Measurements from ENCODE around the gene ARID3A.

Gene ARID3A

DNA sequence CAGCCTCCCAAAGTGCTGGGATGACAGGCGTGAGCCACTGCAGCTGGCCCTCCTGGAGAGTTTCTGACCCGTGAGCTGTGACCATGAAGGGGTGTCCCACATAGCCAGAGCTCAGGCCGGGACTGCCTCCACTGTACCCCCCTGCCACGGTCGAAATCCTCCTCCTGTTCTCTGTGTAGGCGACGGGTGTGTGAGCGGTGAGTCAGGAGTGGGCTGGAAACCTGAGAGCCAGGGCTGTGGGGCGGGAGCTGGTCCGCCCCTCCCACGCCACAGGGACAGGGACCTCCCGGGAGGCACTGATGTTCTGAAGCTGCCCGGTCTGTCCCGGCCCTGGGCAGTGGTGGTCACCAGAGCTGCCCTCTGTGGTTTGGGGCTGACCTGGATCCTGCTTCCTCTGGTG is 62.2 kb downstream of the ARID3A start:
- DNase-seq (ENCODE audit: low read depth in 3 of 3), result no peak

DNA sequence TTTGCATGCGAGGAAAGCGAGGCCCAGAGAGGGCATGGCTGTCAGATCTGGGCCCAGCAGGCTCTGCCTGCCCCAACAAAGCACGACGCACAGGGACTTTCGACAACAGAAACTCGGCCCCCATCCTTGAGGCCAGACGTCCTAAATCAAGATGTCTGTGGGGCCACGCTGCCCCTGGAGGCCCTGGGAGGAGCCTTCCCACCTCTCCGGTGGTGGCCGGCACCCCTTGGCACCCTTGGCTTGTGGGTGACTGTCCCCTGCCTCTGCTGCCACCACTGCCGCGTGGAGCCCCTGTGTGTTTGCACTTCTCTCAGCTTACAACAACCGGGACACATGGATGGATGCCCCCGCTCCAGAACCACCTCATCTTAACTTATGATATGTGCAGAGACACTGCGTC is 62.7 kb downstream of the ARID3A start:
- DNase-seq (ENCODE audit: low read depth in 3 of 3), result no peak

DNA sequence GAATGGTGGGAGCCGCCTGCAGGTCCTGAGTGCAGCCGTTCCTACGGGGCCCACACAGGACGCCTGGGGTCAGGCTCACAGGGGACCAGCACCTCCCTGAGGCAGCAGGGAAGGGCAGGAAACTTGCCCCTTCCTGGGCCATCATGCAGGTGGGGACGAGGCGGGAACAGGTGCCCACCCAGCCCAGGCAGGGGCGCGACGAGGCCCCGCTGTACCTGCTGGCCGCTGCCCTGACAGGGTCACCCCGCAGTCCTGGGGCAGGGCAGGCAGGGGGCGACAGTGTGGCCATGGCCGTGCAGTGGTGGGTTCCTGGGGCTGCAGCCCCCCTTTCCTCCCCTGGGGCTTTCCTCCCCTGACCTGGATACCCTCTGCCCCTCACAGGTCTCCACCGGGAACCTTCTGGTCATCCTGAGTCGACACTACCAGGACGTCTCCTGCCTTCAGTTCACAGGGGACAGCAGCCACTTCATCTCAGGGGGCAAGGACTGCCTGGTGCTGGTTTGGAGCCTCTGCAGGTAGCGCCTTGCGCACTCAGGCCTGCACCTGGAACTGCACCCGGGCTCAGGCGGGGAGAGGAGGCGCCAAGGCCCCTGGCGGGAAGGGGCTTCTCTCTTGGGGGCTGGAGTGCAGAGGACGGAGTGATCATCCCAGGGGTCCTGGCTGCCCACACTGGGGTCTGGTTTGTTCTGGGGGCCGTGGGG is 63.7 kb downstream of the ARID3A start:
- no peak for DNase-seq (ENCODE audit: low read depth in 3 of 3)

DNA sequence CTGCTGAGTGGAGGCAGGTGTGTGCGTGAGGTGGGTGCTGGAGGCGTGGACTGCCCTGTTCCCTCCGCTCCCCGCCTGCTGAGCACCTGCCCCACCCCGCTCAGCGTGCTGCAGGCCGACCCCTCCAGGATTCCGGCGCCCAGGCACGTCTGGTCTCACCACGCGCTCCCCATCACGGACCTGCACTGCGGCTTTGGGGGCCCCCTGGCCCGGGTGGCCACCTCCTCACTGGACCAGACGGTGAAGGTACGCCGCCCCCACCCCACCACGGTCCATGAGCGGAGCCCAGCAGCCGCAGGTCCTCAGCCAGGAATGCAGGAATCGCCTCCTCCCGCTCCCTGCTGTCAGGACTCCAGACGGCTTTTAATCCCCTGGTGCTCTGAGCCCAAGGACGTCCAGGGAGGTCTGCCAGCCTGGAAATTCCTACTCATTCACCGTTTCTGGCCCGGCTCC is 64.3 kb downstream of the ARID3A start:
- no peak for DNase-seq (ENCODE audit: low read depth in 3 of 3)

DNA sequence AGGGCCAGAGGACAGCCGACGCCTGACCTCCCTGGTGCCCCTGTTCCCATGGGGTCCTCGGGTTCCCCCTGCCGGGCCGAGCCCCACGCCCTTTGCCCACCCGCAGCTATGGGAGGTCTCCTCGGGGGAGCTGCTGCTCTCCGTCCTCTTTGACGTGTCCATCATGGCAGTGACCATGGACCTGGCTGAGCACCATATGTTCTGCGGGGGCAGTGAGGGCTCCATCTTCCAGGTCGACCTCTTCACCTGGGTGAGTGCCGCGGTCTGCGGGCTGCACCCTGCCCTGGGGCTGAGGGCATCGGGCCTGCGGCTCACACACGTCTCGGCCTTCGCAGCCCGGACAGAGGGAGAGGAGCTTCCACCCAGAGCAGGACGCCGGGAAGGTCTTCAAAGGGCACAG is 64.9 kb downstream of the ARID3A start:
- DNase-seq (ENCODE audit: low read depth in 3 of 3), result no peak

DNA sequence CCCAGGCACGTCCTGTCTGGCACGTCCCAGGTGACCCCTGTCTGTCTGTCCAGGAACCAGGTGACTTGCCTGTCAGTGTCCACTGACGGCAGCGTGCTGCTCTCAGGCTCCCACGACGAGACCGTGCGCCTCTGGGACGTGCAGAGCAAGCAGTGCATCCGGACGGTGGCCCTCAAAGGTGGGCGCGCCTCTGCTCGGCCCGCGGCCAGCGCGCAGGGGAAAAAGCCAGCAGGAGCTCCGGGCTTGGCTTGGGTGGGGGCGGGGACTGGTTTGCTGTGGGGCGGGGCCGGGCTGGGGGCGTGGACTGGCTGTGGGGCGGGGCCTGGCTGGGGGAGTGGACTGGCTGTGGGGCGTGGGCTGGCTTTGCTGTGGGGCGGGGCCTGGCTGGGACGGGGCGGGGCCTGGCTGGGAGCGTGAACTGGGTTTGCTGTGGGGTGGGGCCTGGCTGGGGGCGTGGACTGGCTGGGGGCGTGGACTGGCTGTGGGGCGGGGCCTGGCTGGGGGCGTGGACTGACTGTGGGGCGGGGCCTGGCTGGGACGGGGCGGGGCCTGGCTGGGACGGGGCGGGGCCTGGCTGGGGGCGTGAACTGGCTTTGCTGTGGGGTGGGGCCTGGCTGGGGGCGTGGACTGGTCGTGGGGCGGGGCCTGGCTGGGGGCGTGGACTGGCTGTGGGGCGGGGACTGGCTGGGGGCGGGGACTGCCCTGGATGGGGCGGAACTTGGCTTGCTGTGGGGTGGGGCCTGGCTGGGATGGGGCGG is 65.5 kb downstream of the ARID3A start:
- peak; percentile 28 to 67 (median 51) for DNase-seq (ENCODE audit: low read depth in 3 of 3)

DNA sequence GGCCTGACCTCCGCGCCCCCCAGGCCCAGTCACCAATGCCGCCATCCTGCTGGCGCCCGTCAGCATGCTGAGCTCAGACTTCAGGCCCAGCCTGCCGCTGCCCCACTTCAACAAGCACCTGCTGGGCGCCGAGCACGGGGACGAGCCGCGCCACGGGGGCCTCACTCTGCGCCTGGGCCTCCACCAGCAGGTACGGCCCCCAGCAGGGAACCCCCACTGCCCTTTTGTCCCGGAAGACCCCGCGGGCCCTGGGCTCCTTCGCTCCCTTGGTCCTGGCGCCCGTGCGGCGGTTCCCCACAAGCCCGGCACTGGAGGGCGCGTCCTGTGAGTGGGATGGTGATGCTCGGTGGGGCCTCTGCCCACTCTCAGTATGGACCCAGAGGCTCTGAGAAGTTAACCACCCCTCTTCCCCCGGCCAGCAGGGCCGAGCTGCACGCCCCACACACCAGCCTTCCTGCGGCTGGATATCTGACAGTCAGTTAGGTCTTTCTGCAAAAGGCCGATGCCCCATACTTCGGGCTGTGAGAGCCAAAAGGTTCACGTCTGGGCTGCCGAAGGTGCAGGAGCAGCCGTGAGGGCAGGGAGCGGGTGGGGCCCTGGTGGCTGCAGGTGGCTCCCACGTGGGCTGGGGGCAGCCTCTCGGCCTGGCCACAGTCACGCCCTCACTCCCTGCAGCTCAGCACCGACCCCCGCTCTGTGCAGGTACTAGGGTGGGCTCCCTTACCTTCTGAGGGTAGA is 66.3 kb downstream of the ARID3A start:
- no peak for DNase-seq (ENCODE audit: low read depth in 3 of 3)

DNA sequence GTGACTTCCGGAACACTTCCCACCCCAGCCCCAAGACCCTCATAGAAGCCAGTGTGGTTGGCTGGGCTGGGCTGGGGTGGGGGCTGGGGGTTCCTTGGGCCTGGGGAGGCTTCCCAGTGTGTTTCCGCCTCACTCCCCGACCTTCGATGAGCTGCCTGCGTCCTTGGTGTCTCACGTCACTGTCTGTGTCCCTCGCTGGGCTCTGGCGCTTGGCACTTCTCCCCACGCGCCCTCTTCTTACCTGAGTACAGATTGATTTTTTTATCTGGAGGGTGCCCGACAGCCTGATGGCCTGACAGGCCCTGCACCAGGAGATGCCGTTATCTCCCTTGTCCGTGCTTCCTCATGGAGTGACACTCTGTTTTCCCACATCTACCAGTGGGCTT is 66.8 kb downstream of the ARID3A start:
- DNase-seq (ENCODE audit: low read depth in 3 of 3), result no peak

DNA sequence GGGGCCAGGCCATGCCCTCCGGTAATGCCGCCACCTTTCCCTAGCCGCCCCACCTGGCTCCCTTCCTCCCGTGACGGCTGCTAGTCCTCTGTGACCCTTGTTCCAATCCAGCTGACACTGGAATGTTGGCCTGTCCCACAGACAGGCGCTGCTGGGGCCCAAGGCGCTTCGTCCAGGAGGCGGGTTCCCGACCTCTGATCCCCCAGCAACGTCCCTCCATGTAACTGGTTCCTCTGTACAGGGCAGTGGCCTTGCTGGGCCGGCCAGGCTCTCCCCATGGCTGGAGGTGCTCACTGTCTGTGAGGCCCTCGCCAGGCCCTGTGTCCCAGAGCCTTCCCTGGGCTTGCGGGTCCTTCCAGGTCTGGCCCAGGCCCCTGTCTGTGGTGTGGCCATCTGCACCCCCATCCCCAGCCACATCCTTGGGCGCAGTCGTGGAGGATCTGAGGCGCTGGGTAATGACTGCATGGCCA is 67.6 kb downstream of the ARID3A start:
- DNase-seq (ENCODE audit: low read depth in 3 of 3), result no peak

DNA sequence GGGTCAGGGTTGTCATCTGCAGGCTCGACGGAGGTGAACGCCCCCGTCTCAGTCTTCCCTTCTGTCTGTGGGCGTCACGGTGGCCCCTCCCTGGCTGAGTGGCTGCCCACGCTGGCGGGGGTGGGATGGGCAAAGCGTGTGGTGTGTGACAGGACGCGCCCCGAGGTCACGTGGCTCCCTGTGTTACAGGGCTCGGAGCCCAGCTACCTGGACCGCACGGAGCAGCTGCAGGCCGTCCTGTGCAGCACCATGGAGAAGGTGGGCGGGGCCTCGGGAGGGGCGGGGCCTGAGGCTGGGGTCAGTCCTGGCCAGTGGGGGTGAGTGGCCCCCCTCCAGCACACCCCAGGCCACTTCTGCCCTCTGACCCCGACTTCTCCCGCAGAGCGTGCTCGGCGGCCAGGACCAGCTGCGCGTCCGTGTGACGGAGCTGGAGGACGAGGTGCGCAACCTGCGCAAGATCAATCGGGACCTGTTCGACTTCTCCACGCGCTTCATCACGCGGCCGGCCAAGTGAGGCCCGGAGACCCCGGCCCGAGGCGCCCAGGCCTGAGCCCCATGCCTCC is 68.1 kb downstream of the ARID3A start:
- DNase-seq (ENCODE audit: low read depth in 3 of 3), result no peak

DNA sequence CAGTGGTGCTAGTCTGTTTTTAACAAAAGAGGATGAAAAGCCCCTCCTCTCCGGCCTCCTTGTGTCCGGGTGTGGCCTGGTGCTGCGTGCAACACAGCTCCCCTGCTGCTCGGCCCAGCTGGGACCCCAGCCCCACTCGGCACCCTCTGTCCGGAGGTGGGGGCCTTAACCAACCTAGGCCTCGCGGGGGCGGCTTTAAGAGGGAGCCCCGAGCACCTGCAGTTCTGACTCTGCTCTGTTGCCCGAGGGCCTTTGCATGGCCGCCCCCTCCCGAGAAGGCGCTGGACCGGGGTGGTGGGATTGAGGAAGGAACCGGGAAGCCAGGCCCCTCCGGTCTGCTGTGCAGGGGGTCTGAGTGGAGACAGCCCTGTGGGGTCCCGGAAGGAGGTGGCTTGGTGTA is 68.7 kb downstream of the ARID3A start:
- DNase-seq (ENCODE audit: low read depth in 3 of 3), result no peak

DNA sequence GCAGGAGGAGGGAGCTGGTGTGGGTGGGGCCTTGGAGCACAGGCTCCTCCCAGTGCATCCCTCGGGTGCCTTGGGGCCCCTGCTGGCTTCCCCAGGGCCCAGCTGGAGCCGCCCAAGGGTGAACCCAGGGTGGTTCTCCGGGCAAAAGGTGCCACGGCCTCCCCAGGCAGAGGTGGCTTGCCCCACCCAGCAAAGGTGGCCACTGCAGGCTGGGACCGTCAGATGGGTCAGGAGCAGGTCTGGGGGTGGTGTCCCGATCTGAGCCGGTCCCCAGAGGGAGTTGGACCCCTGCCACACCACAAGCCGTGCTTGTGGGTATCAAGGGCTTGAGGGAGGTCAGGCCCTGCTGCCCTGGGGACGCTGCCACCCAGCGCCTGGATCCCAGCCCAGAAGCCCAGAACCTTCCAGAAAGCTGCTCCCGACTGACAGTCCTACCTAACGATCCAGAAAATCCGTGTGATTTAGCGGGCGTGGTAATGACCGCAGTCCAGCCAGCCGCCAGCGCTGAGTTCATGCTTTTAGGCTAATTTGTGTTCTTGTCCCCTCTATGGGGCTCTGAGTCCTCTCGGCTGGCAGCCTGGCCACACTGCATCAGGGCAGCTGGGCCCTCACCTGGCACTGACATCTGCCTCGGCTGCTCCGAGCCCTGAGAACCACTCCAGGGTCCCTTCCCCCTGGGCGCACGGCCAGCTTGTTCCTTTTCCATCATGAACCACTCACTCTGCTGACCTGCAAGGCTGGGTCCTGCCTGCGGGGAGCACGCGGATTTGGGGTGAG is 69.4 kb downstream of the ARID3A start:
- no peak for DNase-seq (ENCODE audit: low read depth in 3 of 3)

DNA sequence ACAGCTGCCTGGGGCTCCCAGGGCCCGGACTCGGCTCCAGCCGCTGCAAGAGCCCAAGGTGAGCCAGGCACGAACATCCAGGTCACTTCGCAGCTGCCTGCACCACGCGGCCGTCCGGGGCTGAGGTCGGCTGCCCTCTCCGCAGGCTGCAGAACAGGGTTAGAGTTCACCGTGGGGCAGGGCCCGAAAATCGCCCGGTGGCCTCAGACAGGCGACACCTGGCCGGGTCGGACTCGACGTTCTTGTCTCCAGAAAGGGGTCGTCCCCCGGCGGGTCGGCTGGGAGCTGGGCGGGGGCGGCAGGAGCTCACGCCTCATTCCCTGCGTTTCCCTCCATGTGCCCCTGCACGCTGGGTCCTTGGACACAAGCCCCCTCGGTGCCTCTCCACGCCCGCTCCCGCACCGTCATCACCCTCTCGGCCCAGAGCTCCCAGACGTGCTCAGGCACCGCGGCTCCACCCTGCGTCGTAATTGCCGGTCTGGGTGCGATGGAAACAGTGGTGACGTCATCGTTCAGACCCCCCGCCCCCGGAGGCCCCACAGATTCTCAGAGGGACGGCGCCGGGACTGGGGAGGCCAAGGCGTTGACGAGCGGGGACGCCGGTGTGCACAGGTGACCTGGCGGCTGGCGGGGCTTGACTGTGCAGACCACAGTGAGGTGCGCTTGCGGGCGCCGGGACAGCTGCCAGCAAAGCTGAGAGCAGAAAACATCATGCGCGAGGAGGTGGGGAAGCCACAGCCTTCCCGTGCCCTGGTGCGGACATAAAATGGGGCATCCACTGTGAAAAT is 70.4 kb downstream of the ARID3A start:
- peak in 2 of 3 experiments; percentile 49 to 56 for DNase-seq (ENCODE audit: low read depth in 3 of 3)

DNA sequence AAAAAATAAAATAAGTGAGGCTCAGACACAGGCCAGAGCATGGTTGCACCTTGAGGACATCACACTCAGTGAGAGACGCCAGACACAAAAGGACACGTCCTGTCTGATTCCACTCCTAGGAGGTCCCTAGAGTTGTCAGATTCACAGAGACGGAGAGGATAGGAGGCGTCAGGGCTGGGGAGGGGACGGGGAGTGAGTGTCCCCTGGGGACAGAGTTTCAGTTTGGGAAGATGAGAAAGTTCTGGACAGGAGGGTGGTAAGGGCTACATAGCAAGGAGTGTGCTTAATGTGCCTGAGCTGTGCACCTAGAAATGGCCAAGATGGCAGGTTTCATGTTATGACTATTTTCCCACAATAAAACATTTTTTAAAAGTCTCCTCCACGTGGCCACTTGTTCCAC is 72.2 kb downstream of the ARID3A start:
- no peak for DNase-seq (ENCODE audit: low read depth in 3 of 3)

DNA sequence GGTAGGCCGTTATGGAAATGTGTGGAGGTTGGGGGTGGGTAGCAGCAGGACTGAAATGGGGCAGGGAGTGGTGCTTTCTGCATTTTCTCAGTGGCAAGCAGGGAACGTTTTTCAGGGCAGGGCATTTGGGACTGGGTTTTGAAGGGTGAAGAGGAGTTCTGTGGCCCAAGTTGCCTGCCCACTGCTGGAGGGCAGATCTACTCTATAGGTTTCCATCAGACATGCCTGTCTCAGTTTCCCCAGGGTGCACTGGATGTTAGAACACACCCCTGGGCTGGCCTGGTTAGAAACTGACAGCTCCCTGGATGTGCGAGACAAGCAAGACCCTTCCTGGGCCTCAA is 73.5 kb downstream of the ARID3A start:
- no peak for DNase-seq (ENCODE audit: low read depth in 3 of 3)

DNA sequence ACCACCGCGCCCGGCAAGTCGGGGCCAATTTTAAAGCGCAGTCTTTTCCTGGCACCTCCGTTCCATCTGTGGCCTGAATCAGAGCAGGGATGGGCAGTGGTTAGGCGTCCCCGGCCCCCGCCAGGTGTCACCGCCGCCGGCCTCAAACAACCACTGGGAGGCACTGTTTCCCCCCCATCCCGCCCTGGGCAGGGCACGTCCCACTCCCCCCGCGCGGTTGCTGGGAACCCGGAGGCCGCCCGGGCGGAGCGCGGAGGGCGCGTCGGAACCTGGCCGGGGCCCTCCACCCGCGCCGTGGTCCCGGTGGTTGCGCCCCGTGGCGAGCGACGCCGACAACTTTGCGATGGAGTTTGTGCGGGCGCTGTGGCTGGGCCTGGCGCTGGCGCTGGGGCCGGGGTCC is 74.3 kb downstream of the ARID3A start, which contains the start of gene GRIN3B:
Gene GRIN3B (plus strand): TSS at position 325 of the 400 bp plus-strand sequence. CDS start 19 bp downstream, at position 344.
- peak; percentile 33 to 74 (median 46) for DNase-seq (ENCODE audit: low read depth in 3 of 3)

DNA sequence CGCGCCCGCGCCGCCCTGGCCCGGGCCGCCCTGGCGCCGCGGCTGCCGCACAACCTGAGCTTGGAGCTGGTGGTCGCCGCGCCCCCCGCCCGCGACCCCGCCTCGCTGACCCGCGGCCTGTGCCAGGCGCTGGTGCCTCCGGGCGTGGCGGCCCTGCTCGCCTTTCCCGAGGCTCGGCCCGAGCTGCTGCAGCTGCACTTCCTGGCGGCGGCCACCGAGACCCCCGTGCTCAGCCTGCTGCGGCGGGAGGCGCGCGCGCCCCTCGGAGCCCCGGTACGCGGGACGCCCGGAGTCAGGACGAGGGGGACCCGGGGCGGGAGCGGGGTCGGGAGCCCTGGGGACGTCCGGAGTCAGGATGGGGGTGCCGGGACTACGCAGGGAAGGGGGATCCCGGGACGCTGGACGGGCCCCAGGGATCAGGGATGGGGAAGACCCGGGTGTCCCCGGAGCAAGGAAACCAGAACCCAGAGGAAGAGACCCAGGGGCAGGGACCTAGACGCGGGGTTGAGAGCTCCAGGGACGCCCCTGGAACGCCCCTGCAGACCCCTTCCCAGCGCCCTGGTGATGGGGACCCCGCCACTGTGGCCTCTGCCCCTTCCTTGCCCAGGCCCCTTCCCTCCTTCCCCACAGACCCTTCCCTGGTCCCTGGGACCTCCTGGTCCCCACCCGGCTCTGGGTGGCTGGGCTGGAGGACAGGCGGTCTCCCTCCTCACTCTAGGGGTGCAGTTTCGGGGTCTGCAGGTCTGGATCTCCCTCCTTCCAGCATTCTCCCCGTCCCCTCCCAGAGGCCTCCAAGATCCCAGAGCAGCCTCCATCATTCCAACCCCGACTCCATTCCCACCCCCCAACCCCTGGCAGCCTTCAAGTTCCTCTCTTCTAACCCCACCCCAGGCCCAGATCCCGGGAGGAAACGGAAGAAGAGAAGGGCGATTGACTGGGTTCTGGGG is 75.0 kb downstream of the ARID3A start:
- DNase-seq (ENCODE audit: low read depth in 3 of 3), result no peak

DNA sequence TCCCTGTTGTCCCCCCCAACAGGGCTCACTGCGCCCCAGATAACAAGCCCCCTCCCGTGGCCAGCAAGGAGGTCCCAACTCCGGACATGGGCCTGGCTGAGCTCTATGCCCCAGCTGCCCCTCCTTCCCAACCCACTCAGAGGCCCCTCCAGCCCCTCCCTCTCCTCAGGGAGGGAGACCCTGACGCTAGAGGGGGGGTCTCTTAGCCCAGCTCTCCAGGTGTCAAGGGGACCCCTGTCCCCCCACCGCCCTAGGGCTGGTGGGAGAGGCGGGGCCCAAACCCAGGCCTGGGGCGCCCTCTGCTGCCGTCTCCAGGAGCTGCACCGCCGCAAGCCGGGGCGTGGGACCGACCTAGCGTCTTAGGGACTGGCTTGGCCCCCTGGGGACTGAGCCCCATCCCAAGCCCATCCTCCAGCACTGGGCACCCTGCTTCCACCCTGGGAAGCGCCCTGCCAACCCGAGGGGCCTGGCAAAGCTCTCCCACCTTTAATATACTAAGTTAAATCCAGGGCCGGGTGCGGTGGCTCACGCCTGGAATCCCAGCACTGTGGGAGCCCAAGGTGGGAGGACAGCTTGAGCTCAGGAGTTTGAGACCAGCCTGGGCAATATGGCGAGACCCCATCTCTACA is 75.8 kb downstream of the ARID3A start:
- peak; percentile 47 to 67 (median 50) for DNase-seq (ENCODE audit: low read depth in 3 of 3)

DNA sequence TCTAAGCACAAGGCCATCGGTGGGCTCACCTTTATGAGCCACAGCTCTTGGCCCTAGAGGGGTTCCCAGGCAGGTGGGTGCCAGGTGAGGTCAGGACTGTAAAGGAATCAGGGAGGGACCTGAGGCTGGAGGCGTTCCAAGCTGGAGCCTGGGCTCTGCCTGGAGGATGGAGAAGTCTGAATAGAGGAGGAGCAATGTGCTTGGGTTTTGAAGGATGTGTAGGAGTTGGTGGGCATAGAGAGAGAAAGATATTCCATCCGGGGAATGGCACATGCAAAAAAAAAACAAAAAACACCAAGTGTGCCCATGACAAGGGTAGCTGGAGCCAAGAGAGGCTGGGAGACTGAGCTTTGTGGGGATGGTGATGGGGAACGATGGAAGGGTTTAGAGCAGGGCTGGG is 76.8 kb downstream of the ARID3A start:
- no peak for DNase-seq (ENCODE audit: low read depth in 3 of 3)

All from stimulated activated CD4-positive, alpha-beta T cell treated with anti-CD3 and anti-CD28 coated beads, TNF-alpha, amount 100 ng/mL, for 24 hours (primary cell).